ENCODE data around the gene ACAD8.

The ACAD8 gene

DNA sequence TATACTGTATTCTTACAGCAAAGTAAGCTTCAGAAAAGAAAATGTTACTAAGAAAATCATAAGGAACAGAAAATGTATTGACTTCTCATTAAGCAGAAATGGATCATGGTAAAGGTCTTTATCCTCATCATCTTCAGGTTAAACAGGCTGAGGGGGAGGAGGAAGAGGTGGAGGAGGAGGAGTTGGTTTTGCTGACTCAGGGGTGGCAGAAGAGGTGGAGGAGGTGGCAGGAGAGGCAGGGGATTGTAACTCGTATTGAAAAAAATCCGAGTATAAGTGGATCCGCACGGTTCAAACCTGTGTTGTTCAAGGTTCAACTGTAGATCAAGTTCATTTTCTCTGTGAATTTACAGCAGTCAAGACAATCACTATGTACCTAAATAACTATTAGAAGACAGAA lies 35.8 kb downstream of the ACAD8 start:
- no peak for DNase-seq

DNA sequence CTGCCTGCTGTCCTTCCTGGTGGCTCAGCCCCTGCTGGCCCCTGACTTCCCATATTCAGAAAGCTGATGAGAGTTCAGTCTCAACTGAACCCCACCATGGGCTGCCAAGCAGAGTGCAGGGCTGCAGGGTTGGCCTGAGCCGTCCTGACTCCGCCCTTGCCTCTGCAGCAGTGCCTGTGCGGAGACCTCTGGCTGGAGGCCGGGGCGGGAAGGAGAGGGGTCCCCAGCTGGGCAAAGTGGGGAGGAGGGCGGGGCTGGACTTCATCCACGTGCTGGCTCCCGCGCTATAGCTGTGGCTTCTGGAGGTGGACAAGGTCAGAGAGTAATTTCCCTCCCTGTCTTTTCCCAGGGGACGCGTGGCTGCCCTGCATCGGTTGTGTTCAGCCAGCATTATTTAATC lies 36.4 kb downstream of the ACAD8 start:
- no peak for DNase-seq

DNA sequence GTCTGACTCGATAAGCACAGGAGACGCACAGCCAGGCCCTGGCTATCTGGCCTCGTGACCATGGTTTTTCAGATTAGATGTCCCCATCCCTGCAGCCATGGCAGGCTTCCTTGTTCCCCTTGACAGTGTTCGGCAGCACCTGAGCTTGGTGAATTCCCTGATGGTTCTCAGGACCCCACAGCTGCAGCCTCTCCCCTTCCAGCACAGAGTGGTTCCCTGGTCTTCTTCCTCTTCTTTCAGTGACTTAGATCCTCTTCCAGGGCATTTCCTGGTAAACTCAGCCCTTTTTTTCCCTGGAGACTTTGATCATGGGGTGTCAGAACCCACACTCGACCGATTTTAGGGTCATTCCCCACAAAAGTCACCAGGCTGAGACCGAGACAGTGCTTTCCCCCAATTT lies 37.3 kb downstream of the ACAD8 start:
- DNase-seq: no peak

DNA sequence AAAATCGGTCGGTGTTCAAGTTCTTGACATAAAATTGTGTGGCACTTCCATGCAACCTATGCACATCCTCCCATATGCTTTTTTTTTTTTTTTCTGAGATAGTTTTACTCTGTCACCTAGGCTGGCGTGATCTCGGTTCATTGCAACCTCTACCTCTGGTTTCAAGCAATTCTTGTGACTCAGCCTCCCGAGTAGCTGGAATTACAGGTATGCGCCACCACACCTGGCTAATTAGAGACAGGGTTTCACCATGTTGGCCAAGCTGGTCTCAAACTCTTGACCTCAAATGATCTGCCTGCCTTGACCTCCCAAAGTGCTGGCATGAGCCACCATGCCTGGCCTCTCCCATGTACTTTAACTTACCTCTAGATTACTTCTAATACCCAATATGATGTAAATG lies 37.8 kb downstream of the ACAD8 start:
- DNase-seq: no peak

DNA sequence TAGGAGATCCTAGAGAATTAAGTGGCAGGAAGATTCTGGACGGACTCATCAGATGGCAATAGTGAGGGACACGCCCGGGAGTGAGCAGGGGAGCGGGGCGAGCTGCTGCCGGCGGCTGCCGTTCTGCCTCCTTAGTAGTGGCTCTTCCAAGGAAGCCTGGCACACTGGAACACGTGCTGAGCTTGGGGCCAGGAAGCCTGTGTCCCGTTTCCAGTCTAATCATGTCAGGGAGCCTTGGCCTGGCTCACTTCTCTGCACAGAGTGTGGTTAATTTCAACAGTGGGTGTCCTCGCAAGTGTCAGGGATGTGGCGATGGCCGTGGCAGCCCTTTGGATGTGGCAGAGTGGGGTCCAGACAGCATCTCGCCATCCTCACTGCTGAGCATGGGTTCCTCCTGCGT lies 39.3 kb downstream of the ACAD8 start:
- DNase-seq: no peak

DNA sequence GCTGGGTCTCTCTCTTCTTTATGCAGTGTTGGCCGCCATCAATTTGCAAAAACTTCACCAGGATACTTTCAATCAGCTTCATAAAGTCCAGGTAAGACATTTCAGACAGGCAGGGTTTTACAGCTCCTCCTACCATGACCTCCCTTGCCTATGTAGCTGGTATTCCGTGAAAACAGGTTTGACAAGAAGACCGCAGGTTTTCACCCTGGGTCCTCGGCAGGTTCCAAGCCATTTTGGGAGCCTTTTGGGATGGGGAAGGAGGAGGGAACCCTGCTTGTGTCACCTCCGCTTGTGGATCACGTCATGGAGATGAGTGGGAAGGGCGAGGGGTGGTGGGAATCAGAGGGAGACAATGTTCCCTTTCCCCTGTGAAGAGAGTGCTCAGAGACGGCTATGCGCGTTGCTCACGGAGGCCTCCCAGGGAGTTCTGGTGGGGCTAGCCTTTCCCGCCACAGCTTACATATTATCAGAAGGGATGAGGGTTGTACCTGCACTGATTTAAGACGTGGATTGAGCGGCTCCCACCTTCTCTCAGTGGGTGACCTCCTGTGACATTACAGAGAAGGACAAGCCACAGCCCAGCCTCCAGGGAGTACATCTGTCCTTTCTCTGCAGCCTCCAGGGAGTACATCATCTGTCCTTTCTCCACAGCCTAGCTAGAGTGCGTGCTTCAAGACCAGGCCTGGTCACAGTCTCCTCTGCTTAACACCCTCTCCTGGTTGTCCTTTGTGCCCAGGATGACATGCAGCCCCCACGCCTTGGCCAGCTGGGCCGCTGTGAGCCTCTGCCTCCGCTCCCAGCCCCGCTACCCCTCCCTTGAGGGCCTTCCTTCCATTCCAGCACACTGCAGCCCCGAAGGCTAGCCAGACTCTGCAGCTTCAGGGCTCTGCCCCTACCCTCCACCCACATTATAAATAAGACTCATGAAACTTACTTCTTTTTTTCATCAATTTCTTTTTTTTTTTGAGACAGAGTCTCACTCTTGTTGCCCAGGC lies 40.0 kb downstream of the ACAD8 start:
- DNase-seq: no peak

DNA sequence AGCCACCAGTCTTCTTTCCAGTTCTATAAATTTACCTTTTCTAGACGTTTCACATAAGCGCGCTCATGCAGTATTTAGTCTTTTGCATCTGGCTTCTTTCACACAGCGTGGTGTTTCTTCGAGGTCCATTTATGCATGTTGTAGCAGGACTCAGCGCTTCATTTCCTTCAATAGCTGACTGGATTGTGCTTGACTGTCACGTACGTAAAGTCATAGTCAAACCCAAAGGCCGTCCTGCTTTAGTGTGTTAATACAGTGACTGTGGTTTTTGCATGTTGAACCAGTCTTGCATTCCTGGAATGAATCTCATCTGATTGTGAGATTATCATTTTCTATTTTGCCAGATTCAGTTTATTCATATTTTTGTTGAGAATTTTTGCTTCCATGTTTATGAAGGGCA lies 41.3 kb downstream of the ACAD8 start:
- DNase-seq: no peak

DNA sequence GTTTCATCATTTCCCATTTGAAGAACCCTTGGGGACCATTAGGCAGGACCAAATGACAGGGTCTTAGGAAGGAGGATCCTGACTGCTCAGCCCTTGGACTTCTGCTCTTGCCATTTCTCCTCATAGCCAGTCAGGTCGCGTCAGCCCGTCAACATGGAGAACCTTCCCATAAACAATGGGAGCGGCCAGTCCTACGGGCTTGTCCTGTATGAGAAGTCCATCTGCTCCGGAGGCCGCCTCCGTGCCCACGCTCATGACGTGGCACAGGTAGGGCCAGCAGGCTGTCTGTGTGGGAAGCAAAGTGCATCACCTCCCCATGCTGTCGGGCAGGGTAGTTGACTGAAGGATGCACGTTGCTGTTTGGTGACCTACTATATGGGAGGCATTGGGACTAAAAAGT lies 58.9 kb downstream of the ACAD8 start:
- no peak for DNase-seq

DNA sequence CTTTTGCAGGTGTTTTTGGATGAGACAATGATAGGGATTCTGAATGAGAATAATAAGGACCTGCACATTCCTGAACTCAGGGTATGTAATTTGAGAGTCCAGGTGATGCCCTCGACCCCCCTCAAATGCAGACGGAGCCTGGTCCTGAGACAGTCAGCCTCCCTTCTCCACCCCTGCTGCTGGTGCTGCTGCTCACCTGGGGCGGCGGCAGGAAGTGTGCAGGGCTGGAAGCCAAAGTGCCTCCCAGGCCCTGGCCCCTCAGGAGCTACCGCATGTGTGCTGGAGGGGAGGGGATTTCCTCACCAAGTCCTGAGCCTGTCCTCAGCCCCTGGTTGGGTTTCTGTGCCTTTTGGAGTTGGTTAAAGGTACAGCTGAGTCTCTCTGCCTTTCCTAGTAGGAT lies 59.4 kb downstream of the ACAD8 start:
- no peak for DNase-seq

DNA sequence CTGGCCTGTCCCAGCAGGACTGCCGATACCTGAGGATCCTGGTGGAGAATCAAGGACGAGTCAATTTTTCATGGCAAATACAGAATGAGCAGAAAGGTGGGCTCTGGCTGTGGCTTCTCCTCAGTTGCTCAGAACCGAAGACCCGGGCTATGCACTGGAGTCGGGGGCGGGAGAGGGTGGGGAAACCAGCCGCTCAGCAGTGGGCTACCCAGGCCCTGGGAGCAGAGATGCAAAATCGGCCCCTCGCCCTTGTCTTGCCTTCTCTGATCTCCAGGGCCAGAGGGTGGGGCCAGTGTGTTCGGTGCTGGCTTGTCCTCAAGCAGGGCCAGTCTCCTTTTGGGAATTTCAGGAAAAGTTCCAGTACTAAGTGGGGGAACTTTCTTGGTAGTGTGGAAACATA lies 60.0 kb downstream of the ACAD8 start:
- DNase-seq: no peak

DNA sequence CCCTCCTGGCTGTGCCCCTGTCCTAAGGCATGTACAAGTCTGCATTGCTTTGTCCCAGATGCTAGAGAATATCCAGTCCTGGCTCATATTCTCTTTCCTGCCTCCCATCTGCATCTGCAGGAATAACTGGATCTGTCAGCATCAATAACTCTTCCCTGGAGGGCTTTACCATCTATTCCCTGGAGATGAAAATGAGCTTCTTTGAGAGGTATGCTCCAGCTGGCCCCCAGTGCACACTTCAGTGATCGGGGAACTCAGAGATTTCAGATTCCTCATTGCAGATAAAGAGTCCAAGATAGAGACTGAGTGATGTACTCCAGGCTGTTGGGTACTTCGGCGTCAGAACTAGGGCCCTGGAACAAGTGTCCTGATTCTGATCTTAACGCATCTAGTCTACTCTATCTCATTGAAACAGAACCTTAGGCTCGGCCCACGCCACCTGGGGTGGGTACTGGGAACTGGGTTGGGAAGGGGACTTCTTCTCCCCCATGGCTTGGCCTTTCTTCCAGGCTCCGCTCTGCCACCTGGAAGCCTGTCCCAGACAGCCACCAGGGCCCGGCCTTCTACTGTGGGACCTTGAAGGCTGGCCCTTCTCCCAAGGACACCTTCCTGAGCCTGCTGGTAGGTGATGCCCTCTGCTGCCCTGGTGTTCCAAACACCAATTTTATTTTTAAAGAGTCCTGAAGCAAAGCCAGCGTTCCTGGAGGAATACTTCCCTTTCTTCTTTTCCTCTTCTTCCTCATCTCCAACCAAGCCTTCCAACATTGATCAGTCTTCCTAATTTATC lies 60.6 kb downstream of the ACAD8 start:
- DNase-seq: no peak

Data from hypothalamus (tissue), 51 donors.